GDM1 (cell line): Measurements from ENCODE around the gene MBD1.
A peak's percentile ranks its signal among the peaks of the same experiment; 100 is the strongest.
"Not testable (repeated sequence)": the region's sequence is repeated elsewhere in the genome, so short reads cannot be mapped to it uniquely, and the experiment has no call there.

Source experiments
- DNase-seq: peaks from one replicate; lab custom pipeline; 2025; lab: John Stamatoyannopoulos, UW

Gene MBD1

GRCh38 chr18:50273203-50274043 lies 7.9 kb downstream of the MBD1 start:
- no peak for DNase-seq

- DNase-seq = no peak
Observed at GRCh38 chr18:50272568-50272967, 8.8 kb downstream of the MBD1 start.

- DNase-seq = no peak
Observed at GRCh38 chr18:50268022-50268747, 13.1 kb downstream of the MBD1 start.

- peak; percentile 79 for DNase-seq
Observed at GRCh38 chr18:50266248-50266704, 15.0 kb downstream of the MBD1 start, which contains the start of gene CFAP53. Gene CFAP53 (minus strand): TSS chr18:50266495. CDS start chr18:50266404, 91 bp downstream.

GRCh38 chr18:50262977-50263376 lies 18.3 kb downstream of the MBD1 start:
- no peak for DNase-seq

- DNase-seq = no peak
Observed at GRCh38 chr18:50250935-50251334, 30.4 kb downstream of the MBD1 start.

- DNase-seq = no peak
Observed at GRCh38 chr18:50249576-50249975, 31.7 kb downstream of the MBD1 start.

GRCh38 chr18:50247561-50247960 lies 33.8 kb downstream of the MBD1 start:
- DNase-seq = no peak

GRCh38 chr18:50241768-50242167 lies 39.6 kb downstream of the MBD1 start:
- DNase-seq = not testable (repeated sequence)

- DNase-seq = no peak
Observed at GRCh38 chr18:50240080-50240563, 41.2 kb downstream of the MBD1 start.

- DNase-seq = no peak
Observed at GRCh38 chr18:50232419-50232818, 48.9 kb downstream of the MBD1 start.

GRCh38 chr18:50231621-50232020 lies 49.7 kb downstream of the MBD1 start:
- no peak for DNase-seq

GRCh38 chr18:50220249-50220648 lies 61.1 kb downstream of the MBD1 start:
- DNase-seq = not testable (repeated sequence)
